Regular cardiac myocyte (primary cell): Measurements from ENCODE around the gene IFI44L. TPM values are rescaled to one million over a fixed set of nuclear protein-coding genes. Genes with fewer than 3 reads are reported as not detected.

Source experiments
- total RNA-seq: library from RNA; depleted of rRNA; stranded (reverse); fragments of >200 nt; gene quantifications from 2 replicates; pipeline ENCODE4 v1.2.3, GENCODE V29; 2014

The IFI44L gene
- 9.2 and 22.8 TPM in 2 replicates for total RNA-seq

DNA sequence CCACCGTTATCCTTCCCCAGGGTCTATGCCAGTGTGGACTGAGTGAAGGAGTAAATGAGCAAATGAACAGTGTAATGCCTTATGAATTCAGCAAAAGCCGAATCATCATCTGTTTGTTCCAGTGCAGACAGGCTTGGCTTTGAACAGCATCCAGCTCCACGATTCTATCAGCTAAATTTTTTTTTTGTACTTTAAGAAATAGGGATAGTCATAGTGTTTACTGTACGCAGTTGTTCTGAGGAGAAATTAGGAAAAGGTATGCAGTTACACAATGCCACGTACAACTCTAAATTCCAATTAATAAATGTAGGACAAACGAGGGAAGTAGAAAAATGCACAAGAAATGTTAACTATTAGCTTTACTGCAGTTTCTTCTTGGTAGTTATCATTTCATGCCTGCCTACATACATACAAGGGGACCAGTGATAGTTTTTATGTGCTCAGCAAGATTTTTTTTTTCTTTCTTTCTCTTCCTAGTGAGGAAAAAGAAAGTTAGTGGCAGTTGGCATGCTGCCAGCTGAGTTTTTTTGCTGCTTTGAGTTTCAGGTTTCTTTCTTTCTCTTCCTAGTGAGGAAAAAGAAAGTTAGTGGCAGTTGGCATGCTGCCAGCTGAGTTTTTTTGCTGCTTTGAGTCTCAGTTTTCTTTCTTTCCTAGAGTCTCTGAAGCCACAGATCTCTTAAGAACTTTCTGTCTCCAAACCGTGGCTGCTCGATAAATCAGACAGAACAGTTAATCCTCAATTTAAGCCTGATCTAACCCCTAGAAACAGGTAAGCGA, at the start of gene IFI44L:
Gene IFI44L, plus strand, starts transcription at position 646 of the 777 bp plus-strand sequence. CDS start 7,468 bp downstream, outside the sequence.

DNA sequence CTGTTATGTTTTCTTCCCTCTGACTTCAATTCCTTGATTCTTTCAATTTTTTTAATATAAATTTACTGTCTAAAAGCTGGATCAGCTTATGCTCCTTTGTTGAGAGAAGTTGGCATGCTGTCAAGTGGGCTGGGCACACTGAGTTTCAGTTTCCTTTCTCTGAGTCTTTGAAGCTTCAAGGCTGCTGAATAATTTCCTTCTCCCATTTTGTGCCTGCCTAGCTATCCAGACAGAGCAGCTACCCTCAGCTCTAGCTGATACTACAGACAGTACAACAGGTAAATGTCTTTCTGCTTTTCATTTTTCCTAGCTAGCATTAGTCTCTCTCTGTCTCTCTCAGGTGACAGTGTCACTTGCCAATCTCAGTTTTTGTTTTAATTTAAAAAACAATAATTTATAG, 29.4 kb downstream of the IFI44L start, which contains the start of gene IFI44:
Gene IFI44, plus strand, starts transcription at position 204 of the 400 bp plus-strand sequence. CDS start 365 bp downstream, outside the sequence.

Other genes with a start within 250 kb of the IFI44L start
- gene PTGFR, start 129.5 kb upstream of the IFI44L start, total RNA-seq, result 12.7 and 16.9 TPM in 2 replicates
- gene IFI44, start 29.4 kb downstream of the IFI44L start, total RNA-seq, result 19.2 and 23.8 TPM in 2 replicates